ENCODE results near the gene CLIP2.
"Not testable (repeated sequence)": the region's sequence is repeated elsewhere in the genome, so short reads cannot be mapped to it uniquely, and the experiment has no call there.

CLIP2 gene

GRCh38 chr7:74407958-74408357, 118.8 kb downstream of the CLIP2 start:
- no peak for FAIRE-seq

GRCh38 chr7:74409571-74409970, 120.4 kb downstream of the CLIP2 start:
- FAIRE-seq = no peak

GRCh38 chr7:74410772-74411171, 121.6 kb downstream of the CLIP2 start:
- FAIRE-seq = no peak

GRCh38 chr7:74411571-74411970, 122.4 kb downstream of the CLIP2 start:
- FAIRE-seq = not testable (repeated sequence)

GRCh38 chr7:74412056-74412455, 122.8 kb downstream of the CLIP2 start:
- no peak for FAIRE-seq

- no peak for FAIRE-seq
Observed at GRCh38 chr7:74412603-74413002, 123.4 kb downstream of the CLIP2 start.

- FAIRE-seq = not testable (repeated sequence)
Observed at GRCh38 chr7:74414595-74415333, 125.6 kb downstream of the CLIP2 start.

GRCh38 chr7:74417419-74417971, 128.3 kb downstream of the CLIP2 start:
- FAIRE-seq = no peak

- no peak for FAIRE-seq
Observed at GRCh38 chr7:74418076-74418475, 128.9 kb downstream of the CLIP2 start.

GRCh38 chr7:74418538-74418937, 129.3 kb downstream of the CLIP2 start:
- FAIRE-seq = no peak

GRCh38 chr7:74419232-74419631, 130.0 kb downstream of the CLIP2 start:
- FAIRE-seq = not testable (repeated sequence)

- no peak for FAIRE-seq
Observed at GRCh38 chr7:74420006-74420405, 130.8 kb downstream of the CLIP2 start.

- FAIRE-seq = no peak
Observed at GRCh38 chr7:74424291-74424880, 135.2 kb downstream of the CLIP2 start.

GRCh38 chr7:74428023-74428422, 138.8 kb downstream of the CLIP2 start:
- FAIRE-seq = no peak

GRCh38 chr7:74429153-74429747, 140.0 kb downstream of the CLIP2 start:
- no peak for FAIRE-seq

GRCh38 chr7:74430409-74430808, 141.2 kb downstream of the CLIP2 start:
- FAIRE-seq = not testable (repeated sequence)

- no peak for FAIRE-seq
Observed at GRCh38 chr7:74430961-74431466, 141.8 kb downstream of the CLIP2 start.

- FAIRE-seq = not testable (repeated sequence)
Observed at GRCh38 chr7:74437291-74437571, 148.0 kb downstream of the CLIP2 start.

- no peak for FAIRE-seq
Observed at GRCh38 chr7:74438327-74438726, 149.1 kb downstream of the CLIP2 start.

- no peak for FAIRE-seq
Observed at GRCh38 chr7:74439541-74439940, 150.3 kb downstream of the CLIP2 start.

GRCh38 chr7:74440143-74440542, 150.9 kb downstream of the CLIP2 start:
- not testable (repeated sequence) for FAIRE-seq

GRCh38 chr7:74441801-74442200, 152.6 kb downstream of the CLIP2 start:
- FAIRE-seq = no peak

- FAIRE-seq = no peak
Observed at GRCh38 chr7:74443543-74444247, 154.5 kb downstream of the CLIP2 start.
